ENCODE results near the gene EIF3L. TPM values are rescaled to one million over a fixed set of nuclear protein-coding genes. Genes with fewer than 3 reads are reported as not detected.
"Not testable (repeated sequence)": the region's sequence is repeated elsewhere in the genome, so short reads cannot be mapped to it uniquely, and the experiment has no call there.

EIF3L gene
- total RNA-seq (2014; rRNA removed; shearing (Covaris generic)), result 647 and 707 TPM in 2 replicates

- DNase-seq, result peak; percentile 87
- peak within 1 kb of the TSS; percentile 90 for H3K4me3 ChIP-seq
- H3K27ac ChIP-seq, result peak within 1 kb of the TSS; percentile 62
- H3K4me1 ChIP-seq, result no peaks in the 10 kb centered on the region
- peaks cover 40% of the 10 kb centered on the region for H3K36me3 ChIP-seq
- H3K9me3 ChIP-seq (replicated peaks), result no peaks in the 10 kb centered on the region
- no peaks in the 10 kb centered on the region for H3K27me3 ChIP-seq
These were observed at the start of gene EIF3L for GRCh38 chr22:37849089-37849751. Gene EIF3L, plus strand, starts transcription at chr22:37849419. Its CDS starts 31 bp downstream, at chr22:37849450.

- not testable (repeated sequence) for H3K27ac ChIP-seq; DNase-seq; H3K27me3 ChIP-seq; H3K36me3 ChIP-seq; H3K4me3 ChIP-seq; H3K9me3 ChIP-seq (replicated peaks)
- H3K4me1 ChIP-seq, result peaks cover 12% of the 10 kb centered on the region
These were observed 49.2 kb upstream of the EIF3L start for GRCh38 chr22:37799979-37800378.

- H3K9me3 ChIP-seq (replicated peaks), result no peaks in the 10 kb centered on the region
- H3K4me1 ChIP-seq, result peaks cover 16% of the 10 kb centered on the region
- H3K4me3 ChIP-seq, result peak overlapping the region; percentile 61
- H3K27ac ChIP-seq, result no peak overlapping the region
- H3K36me3 ChIP-seq, result no peaks in the 10 kb centered on the region
- 0 out of 2 replicates have a peak, but pooled peaks cover 2% of the 10 kb centered on the region for H3K27me3 ChIP-seq
- DNase-seq, result no peak
These were observed 47.3 kb upstream of the EIF3L start for GRCh38 chr22:37801946-37802309.

- peak; percentile 45 to 63 for DNase-seq
- 0 out of 2 replicates have a peak, but pooled peaks cover 2% of the 10 kb centered on the region for H3K27me3 ChIP-seq
- no peaks in the 10 kb centered on the region for H3K36me3 ChIP-seq
- H3K4me3 ChIP-seq, result peak overlapping the region; percentile 61
- H3K27ac ChIP-seq, result no peak overlapping the region
- H3K4me1 ChIP-seq, result peaks cover 16% of the 10 kb centered on the region
- no peaks in the 10 kb centered on the region for H3K9me3 ChIP-seq (replicated peaks)
These were observed 46.7 kb upstream of the EIF3L start for GRCh38 chr22:37802310-37803194.

- DNase-seq, result no peak
- Histone ChIP-seq H3K36me3 (no peaks in the 10 kb centered on the region), H3K4me1 (peaks cover 16% of the 10 kb centered on the region), H3K4me3 (no peak overlapping the region), H3K27ac (no peak overlapping the region), H3K9me3 (replicated peaks) (no peaks in the 10 kb centered on the region), H3K27me3 (0 out of 2 replicates have a peak, but pooled peaks cover 2% of the 10 kb centered on the region)
These were observed 46.0 kb upstream of the EIF3L start for GRCh38 chr22:37803195-37803638.

GRCh38 chr22:37803639-37804351 lies 45.4 kb upstream of the EIF3L start:
- DNase-seq, result no peak
- peak overlapping the region; percentile 69 for H3K4me3 ChIP-seq
- peaks cover 16% of the 10 kb centered on the region for H3K4me1 ChIP-seq
- no peaks in the 10 kb centered on the region for H3K36me3 ChIP-seq
- no peaks in the 10 kb centered on the region for H3K9me3 ChIP-seq (replicated peaks)
- H3K27me3 ChIP-seq, result 0 out of 2 replicates have a peak, but pooled peaks cover 2% of the 10 kb centered on the region
- no peak overlapping the region for H3K27ac ChIP-seq

- peaks cover 16% of the 10 kb centered on the region for H3K4me1 ChIP-seq
- no peaks in the 10 kb centered on the region for H3K9me3 ChIP-seq (replicated peaks)
- no peaks in the 10 kb centered on the region for H3K36me3 ChIP-seq
- 0 out of 2 replicates have a peak, but pooled peaks cover 2% of the 10 kb centered on the region for H3K27me3 ChIP-seq
- DNase-seq, result no peak
- peak overlapping the region; percentile 69 for H3K4me3 ChIP-seq
- H3K27ac ChIP-seq, result peak overlapping the region; percentile 50; the same call in 1 of the 2 replicates
These were observed 44.8 kb upstream of the EIF3L start for GRCh38 chr22:37804352-37804880.

GRCh38 chr22:37804881-37805809 lies 44.1 kb upstream of the EIF3L start:
- peak overlapping the region; percentile 50; the same call in 1 of the 2 replicates for H3K27ac ChIP-seq
- H3K36me3 ChIP-seq, result no peaks in the 10 kb centered on the region
- 0 out of 2 replicates have a peak, but pooled peaks cover 2% of the 10 kb centered on the region for H3K27me3 ChIP-seq
- peaks cover 16% of the 10 kb centered on the region for H3K4me1 ChIP-seq
- no peaks in the 10 kb centered on the region for H3K9me3 ChIP-seq (replicated peaks)
- H3K4me3 ChIP-seq, result peak overlapping the region; percentile 69
- peak; percentile 86 for DNase-seq

GRCh38 chr22:37805810-37806277 lies 43.4 kb upstream of the EIF3L start:
- H3K4me1 ChIP-seq, result peaks cover 16% of the 10 kb centered on the region
- H3K36me3 ChIP-seq, result no peaks in the 10 kb centered on the region
- H3K9me3 ChIP-seq (replicated peaks), result no peaks in the 10 kb centered on the region
- no peak overlapping the region for H3K27ac ChIP-seq
- H3K27me3 ChIP-seq, result no peaks in the 10 kb centered on the region
- no peak for DNase-seq
- peak overlapping the region; percentile 69 for H3K4me3 ChIP-seq

- peak in 1 of 2 experiments; percentile 34 for DNase-seq
- Histone ChIP-seq H3K27me3 (no peaks in the 10 kb centered on the region), H3K4me1 (peaks cover 16% of the 10 kb centered on the region), H3K27ac (no peak overlapping the region), H3K9me3 (replicated peaks) (no peaks in the 10 kb centered on the region), H3K4me3 (peak overlapping the region; percentile 69), H3K36me3 (no peaks in the 10 kb centered on the region)
These were observed 42.5 kb upstream of the EIF3L start for GRCh38 chr22:37806409-37807333.

- Histone ChIP-seq H3K27ac (no peak within 1 kb of the TSS), H3K27me3 (no peaks in the 10 kb centered on the region), H3K9me3 (replicated peaks) (no peaks in the 10 kb centered on the region), H3K4me1 (peaks cover 16% of the 10 kb centered on the region), H3K36me3 (no peaks in the 10 kb centered on the region), H3K4me3 (peak within 1 kb of the TSS; percentile 69)
- peak; percentile 95 to 96 for DNase-seq
These were observed 41.6 kb upstream of the EIF3L start, which contains the start of gene GCAT for GRCh38 chr22:37807410-37808293. Gene GCAT, plus strand, starts transcription at chr22:37807934. Its CDS starts 34 bp downstream, at chr22:37807968.

- Histone ChIP-seq H3K4me3 (peak overlapping the region; percentile 69), H3K27ac (no peak overlapping the region), H3K27me3 (no peaks in the 10 kb centered on the region), H3K36me3 (no peaks in the 10 kb centered on the region), H3K9me3 (replicated peaks) (no peaks in the 10 kb centered on the region), H3K4me1 (peaks cover 11% of the 10 kb centered on the region; the same call in 1 of the 2 replicates)
- peak in 1 of 2 experiments; percentile 17 for DNase-seq
These were observed 40.9 kb upstream of the EIF3L start for GRCh38 chr22:37808294-37808657.

Measured in SJCRH30 (cell line).